Measurements from ENCODE around the gene RASGRF2. TPM values are rescaled to one million over a fixed set of nuclear protein-coding genes. Genes with fewer than 3 reads are reported as not detected.
"Not testable (repeated sequence)": the region's sequence is repeated elsewhere in the genome, so short reads cannot be mapped to it uniquely, and the experiment has no call there.

The RASGRF2 gene
- total RNA-seq, 1 donor from 2014 or later: 7.9 TPM

- intact Hi-C loops (cut with micrococcal nuclease): no loop called here
Observed at GRCh38 chr5:81265101-81265500, 304.9 kb downstream of the RASGRF2 start.

DNA sequence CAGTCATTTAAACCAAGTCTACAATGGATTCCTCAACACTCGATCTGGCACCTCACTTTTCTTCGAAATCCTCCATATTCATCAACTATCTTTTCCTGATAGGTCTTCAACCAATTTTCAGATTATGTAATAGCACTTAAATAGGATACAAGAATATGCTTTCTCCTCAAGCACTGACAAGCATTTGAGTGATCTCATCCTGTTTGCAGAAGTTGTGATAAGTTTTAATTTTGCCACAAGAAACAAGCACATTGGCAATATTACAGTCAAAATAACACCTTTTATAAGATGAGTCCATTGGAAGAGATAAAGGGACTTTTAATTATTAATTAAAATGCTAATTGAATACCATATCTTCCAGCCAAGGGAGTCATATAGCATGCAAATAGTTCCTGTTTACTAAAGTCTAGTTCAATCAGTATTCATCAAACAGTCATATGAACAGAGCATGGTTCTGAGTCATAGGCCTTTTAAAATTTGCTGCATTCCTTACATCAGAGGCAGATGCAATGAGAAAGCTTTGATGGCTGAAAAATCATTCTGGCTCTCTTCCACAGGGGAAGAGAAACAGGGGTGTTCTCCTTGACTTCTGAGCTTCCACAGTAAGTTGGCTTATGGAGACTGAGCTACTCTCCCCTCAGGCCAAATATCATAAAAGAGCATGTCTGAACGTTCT, 308.5 kb downstream of the RASGRF2 start:
- intact Hi-C loops (cut with micrococcal nuclease): no loop called here

DNA sequence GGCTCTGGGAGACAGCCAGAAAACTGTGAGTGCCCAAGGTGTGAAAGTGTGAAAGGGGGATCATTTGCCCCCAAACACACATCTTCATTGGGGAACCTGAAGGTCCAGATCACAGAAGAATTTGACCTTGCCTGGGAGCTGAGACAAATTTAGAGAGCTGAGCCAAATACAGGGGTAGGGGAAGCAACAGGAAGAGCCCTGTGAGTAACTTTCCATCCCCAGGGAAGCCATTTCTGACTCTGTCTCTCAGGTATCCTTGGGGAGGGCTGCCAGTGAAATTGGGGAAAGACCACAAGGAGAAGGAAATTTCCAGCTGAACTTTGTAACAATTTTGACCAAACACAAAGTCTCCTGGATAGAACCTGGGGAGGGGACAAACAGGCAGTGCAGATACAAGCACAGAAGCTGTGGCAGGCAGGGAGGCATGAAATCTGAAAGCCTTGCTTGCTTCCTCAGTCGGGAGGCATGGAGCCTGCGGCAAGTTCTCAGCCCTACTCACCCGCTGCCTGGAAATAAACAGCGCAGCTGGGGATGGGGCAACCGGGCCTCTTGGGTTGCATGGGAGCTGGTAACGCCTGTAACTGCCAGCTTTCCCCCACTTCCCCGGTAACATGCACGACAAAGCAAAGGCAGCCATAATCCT, 309.7 kb downstream of the RASGRF2 start:
- intact Hi-C loops (cut with micrococcal nuclease): no loop called here

- intact Hi-C loops (cut with micrococcal nuclease): not testable (repeated sequence)
Observed at GRCh38 chr5:81270394-81271027, 310.3 kb downstream of the RASGRF2 start.

Data from T-helper 2 cell treated with Interferon-gamma antibody and Interleukin-4, amounts not matched to agents 100 ng/mL and 5 ng/mL, for 36 hours (primary cell).